Loucy (cell line): Measurements from ENCODE around the gene CYYR1.

ENCODE experiments used
- H2AFZ ChIP-seq: fragments of 200-600 bp; sonication (generic); 2 replicates; pipeline ENCODE4 v1.6.0; 2016; ENCODE audit warnings: antibody characterized with exemption, mild to moderate bottlenecking, low read length, moderate library complexity
- H3F3A ChIP-seq: fragments of 200-600 bp; 2 replicates; pipeline ENCODE4 v1.6.0; 2016; ENCODE audit warnings: antibody characterized with exemption, low read depth, mild to moderate bottlenecking
- H3K27me3 ChIP-seq: fragments of 200-600 bp; sonication (generic); 2 replicates; pipeline ENCODE4 v1.6.1; 2014; ENCODE audit warnings: low read length, mild to moderate bottlenecking; ENCODE audit not compliant: insufficient read depth, poor library complexity, severe bottlenecking
- H3K36me3 ChIP-seq: fragments of 200-600 bp; sonication (generic); 2 replicates; pipeline ENCODE4 v1.6.1; 2016; ENCODE audit warnings: low read length; ENCODE audit not compliant: insufficient read depth
- H3K4me1 ChIP-seq: fragments of 200-600 bp; sonication (generic); 2 replicates; pipeline ENCODE4 v1.5.1; 2014; ENCODE audit warnings: low read length, mild to moderate bottlenecking; ENCODE audit not compliant: insufficient read depth, poor library complexity, severe bottlenecking
- H3K4me2 ChIP-seq: fragments of 200-600 bp; sonication (generic); 2 replicates; pipeline ENCODE4 v1.6.0; 2014; ENCODE audit warnings: antibody characterized with exemption, low read length, low read depth, mild to moderate bottlenecking; ENCODE audit not compliant: poor library complexity, severe bottlenecking
- H3K4me3 ChIP-seq: fragments of 200-600 bp; sonication (generic); 2 replicates; pipeline ENCODE4 v1.5.1; 2014; ENCODE audit warnings: low read length, mild to moderate bottlenecking, mixed read lengths; ENCODE audit not compliant: poor library complexity, severe bottlenecking
- H3K79me2 ChIP-seq: fragments of 200-600 bp; sonication (generic); 2 replicates; pipeline ENCODE4 v1.6.1; 2014; ENCODE audit warnings: low read length; ENCODE audit not compliant: insufficient read depth
- H3K9ac ChIP-seq: fragments of 200-600 bp; sonication (generic); 2 replicates; pipeline ENCODE4 v1.6.0; 2014; ENCODE audit warnings: mild to moderate bottlenecking, low read depth, low read length, moderate library complexity; ENCODE audit not compliant: poor library complexity, severe bottlenecking
- H3K9me2 ChIP-seq: fragments of 200-600 bp; sonication (generic); replicated peaks from 2 replicates; pipeline ENCODE4 v1.6.1; 2016; ENCODE audit warnings: low read depth, low read length, mixed read lengths
- H3K9me3 ChIP-seq: fragments of 200-600 bp; sonication (generic); 2 replicates; pipeline ENCODE4 v1.6.1; 2014; ENCODE audit warnings: mild to moderate bottlenecking, antibody characterized with exemption, low read length, low read depth; ENCODE audit not compliant: insufficient read depth
- H4K20me1 ChIP-seq: fragments of 200-600 bp; sonication (generic); 2 replicates; pipeline ENCODE4 v1.6.0; 2014; ENCODE audit warnings: antibody characterized with exemption, low read length, mild to moderate bottlenecking; ENCODE audit not compliant: insufficient read depth, poor library complexity, severe bottlenecking
- EZH2phosphoT487 ChIP-seq: fragments of 200-600 bp; IDR thresholded peaks from 2 replicates; pipeline ENCODE4 v1.6.1; 2018; ENCODE audit warnings: antibody characterized with exemption, mild to moderate bottlenecking, moderate library complexity, borderline replicate concordance
- TF ChIP-seq, protein P1 (sequence below): fragments of 200-600 bp; sonication (generic); conservative IDR thresholded peaks from 2 replicates; pipeline ENCODE4 v1.5.1; 2014; ENCODE audit warnings: mild to moderate bottlenecking, antibody characterized with exemption, low read length

The CYYR1 gene

DNA sequence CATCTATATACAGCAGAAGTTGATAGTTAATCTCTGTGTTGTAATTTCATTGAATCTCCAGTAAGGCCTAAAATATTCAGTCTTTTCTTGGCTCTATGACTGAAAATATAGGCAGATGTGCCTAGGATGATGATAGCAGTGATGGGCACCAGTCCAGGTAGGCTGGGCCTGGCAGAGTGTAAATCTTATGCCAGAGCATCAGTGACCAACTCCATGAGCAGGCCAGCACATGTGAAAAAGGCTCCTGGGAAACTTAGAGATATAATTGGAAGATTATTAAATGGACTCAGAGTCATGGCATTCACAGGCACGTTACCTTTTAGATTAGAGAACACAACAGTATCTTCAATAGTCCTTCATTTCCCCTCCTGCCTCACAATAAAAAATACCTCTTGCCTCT, 20.7 kb upstream of the CYYR1 start:
- H3F3A ChIP-seq: no peaks in the 10 kb centered on the region
- no peak for TF ChIP-seq EZH2phosphoT487
- TF ChIP-seq, protein P1, sequence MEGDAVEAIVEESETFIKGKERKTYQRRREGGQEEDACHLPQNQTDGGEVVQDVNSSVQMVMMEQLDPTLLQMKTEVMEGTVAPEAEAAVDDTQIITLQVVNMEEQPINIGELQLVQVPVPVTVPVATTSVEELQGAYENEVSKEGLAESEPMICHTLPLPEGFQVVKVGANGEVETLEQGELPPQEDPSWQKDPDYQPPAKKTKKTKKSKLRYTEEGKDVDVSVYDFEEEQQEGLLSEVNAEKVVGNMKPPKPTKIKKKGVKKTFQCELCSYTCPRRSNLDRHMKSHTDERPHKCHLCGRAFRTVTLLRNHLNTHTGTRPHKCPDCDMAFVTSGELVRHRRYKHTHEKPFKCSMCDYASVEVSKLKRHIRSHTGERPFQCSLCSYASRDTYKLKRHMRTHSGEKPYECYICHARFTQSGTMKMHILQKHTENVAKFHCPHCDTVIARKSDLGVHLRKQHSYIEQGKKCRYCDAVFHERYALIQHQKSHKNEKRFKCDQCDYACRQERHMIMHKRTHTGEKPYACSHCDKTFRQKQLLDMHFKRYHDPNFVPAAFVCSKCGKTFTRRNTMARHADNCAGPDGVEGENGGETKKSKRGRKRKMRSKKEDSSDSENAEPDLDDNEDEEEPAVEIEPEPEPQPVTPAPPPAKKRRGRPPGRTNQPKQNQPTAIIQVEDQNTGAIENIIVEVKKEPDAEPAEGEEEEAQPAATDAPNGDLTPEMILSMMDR: no peak
- H3K9ac ChIP-seq: no peak overlapping the region
- H3K4me1 ChIP-seq: no peaks in the 10 kb centered on the region
- H3K9me3 ChIP-seq: 0 out of 2 replicates have a peak, but pooled peaks cover 3% of the 10 kb centered on the region
- H3K27me3 ChIP-seq: no peaks in the 10 kb centered on the region
- H3K36me3 ChIP-seq: no peaks in the 10 kb centered on the region
- no peaks in the 10 kb centered on the region for H3K79me2 ChIP-seq
- H3K9me2 ChIP-seq: no peaks in the 10 kb centered on the region
- no peak overlapping the region for H3K4me2 ChIP-seq
- H2AFZ ChIP-seq: no peak overlapping the region
- H3K4me3 ChIP-seq: no peak overlapping the region
- no peaks in the 10 kb centered on the region for H4K20me1 ChIP-seq

DNA sequence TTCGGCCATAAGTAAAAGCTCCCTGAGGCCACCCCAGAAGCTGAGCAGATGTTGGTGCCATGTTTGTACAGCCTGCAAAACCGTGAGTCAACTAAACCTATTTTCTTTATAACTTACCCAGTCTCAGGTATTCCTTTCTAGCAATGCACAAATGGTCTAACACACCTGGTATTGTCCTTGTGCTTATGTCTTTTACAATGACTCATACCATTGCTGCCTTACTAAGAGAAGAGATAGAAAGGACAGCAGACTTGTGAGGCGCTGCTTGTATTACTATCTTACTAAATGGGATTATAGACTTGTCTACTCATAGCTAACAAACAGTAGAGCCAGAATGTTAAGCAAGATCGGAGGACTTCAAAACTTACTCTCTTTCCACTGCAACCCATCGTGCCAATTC, 18.5 kb upstream of the CYYR1 start:
- H3F3A ChIP-seq: no peaks in the 10 kb centered on the region
- no peaks in the 10 kb centered on the region for H3K27me3 ChIP-seq
- no peak overlapping the region for H2AFZ ChIP-seq
- H3K4me1 ChIP-seq: no peaks in the 10 kb centered on the region
- no peaks in the 10 kb centered on the region for H3K9me2 ChIP-seq
- H3K9ac ChIP-seq: no peak overlapping the region
- H3K4me3 ChIP-seq: no peak overlapping the region
- TF ChIP-seq EZH2phosphoT487: no peak
- TF ChIP-seq, protein P1: no peak
- H4K20me1 ChIP-seq: no peaks in the 10 kb centered on the region
- H3K4me2 ChIP-seq: no peak overlapping the region
- H3K36me3 ChIP-seq: no peaks in the 10 kb centered on the region
- 0 out of 2 replicates have a peak, but pooled peaks cover 3% of the 10 kb centered on the region for H3K9me3 ChIP-seq
- no peaks in the 10 kb centered on the region for H3K79me2 ChIP-seq

DNA sequence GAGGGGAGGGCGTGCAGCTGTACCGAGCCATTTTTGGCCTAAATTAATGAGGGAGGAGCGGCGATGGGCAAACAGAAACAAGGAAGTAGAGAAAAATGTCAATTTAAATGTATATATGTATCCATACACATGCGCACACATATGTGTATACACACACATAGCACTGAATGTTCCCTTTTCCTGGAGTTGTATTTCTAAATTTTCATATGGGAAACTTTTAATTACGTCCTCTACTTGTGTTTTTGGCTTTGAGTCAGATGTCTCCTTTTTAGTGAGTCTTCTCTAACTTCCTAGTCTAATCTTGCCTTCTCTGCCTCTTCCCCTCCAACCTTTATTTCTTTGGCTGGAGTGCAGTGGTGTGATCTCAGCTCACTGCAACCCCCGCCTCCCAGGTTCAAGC, 15.4 kb upstream of the CYYR1 start:
- Histone ChIP-seq H4K20me1 (no peaks in the 10 kb centered on the region), H3K27me3 (no peaks in the 10 kb centered on the region), H3K9ac (no peak overlapping the region), H2AFZ (no peak overlapping the region), H3K4me1 (no peaks in the 10 kb centered on the region), H3K9me3 (0 out of 2 replicates have a peak, but pooled peaks cover 3% of the 10 kb centered on the region), H3K4me3 (no peak overlapping the region), H3F3A (no peaks in the 10 kb centered on the region), H3K36me3 (no peaks in the 10 kb centered on the region), H3K9me2 (no peaks in the 10 kb centered on the region), H3K79me2 (no peaks in the 10 kb centered on the region), H3K4me2 (no peak overlapping the region)
- no peak for TF ChIP-seq EZH2phosphoT487
- TF ChIP-seq, protein P1: no peak
